IMR-90 (cell line): ENCODE data around the gene FAM193B. TPM values are rescaled to one million over a fixed set of nuclear protein-coding genes. Genes with fewer than 3 reads are reported as not detected.
A peak's percentile ranks its signal among the peaks of the same experiment; 100 is the strongest.

Experiments used
- ATAC-seq: fragments of 200-7000 bp; cut with Tn5 transposase; 2 replicates; pipeline ENCODE4 v1.9.1; 2020; ENCODE audit warnings: low read depth, mild to moderate bottlenecking, moderate library complexity
- BruUV-seq: library from RNA; stranded (reverse); fragments of 400-500 nt; replicated peaks from 2 replicates; lab custom pipeline; 2021; lab: Mats Ljungman, UMichigan
- CTCF ChIA-PET: fragments of 300-600 bp; formaldehyde crosslinking; extraction: SDS; loops from one replicate; lab custom pipeline; 2021; ENCODE audit warnings: antibody characterized with exemption; lab: Yijun Ruan, JAX
- POLR2A ChIA-PET: fragments of 300-600 bp; sonication (Branson Sonifier 250); formaldehyde crosslinking; loops from one replicate; lab custom pipeline; 2022; ENCODE audit warnings: antibody characterized with exemption; ENCODE audit not compliant: unreplicated experiment; lab: Charles Lee
- DNase-seq: peaks from one replicate; pipeline ENCODE4 v3.0.0; 2013
- H2AFZ ChIP-seq: replicated peaks from 2 replicates; pipeline ENCODE3; 2013; ENCODE audit warnings: low read length, mild to moderate bottlenecking; ENCODE audit not compliant: poor library complexity
- H2AK5ac ChIP-seq: 2 replicates; pipeline ENCODE4 v1.6.1; 2013; ENCODE audit warnings: low read depth, low read length, inconsistent platforms
- H2AK9ac ChIP-seq: replicated peaks from 2 replicates; pipeline ENCODE3; 2013; ENCODE audit warnings: mild to moderate bottlenecking, low read depth, low read length, moderate library complexity; ENCODE audit not compliant: poor library complexity
- H2BK120ac ChIP-seq: 2 replicates; pipeline ENCODE4 v1.6.1; 2013; ENCODE audit warnings: low read depth, low read length, inconsistent platforms
- H2BK15ac ChIP-seq: 3 replicates; pipeline ENCODE4 v1.6.1; 2013; ENCODE audit warnings: low read depth, low read length, inconsistent platforms
- H2BK20ac ChIP-seq: 2 replicates; pipeline ENCODE4 v1.6.1; 2013; ENCODE audit warnings: low read depth, mild to moderate bottlenecking, inconsistent platforms, low read length, moderate library complexity
- H2BK5ac ChIP-seq: 2 replicates; pipeline ENCODE4 v1.6.1; 2013; ENCODE audit warnings: mild to moderate bottlenecking, low read depth, low read length, inconsistent platforms; ENCODE audit not compliant: poor library complexity, severe bottlenecking
- H3K14ac ChIP-seq: replicated peaks from 2 replicates; pipeline ENCODE4 v1.6.1; 2013; ENCODE audit warnings: low read depth, low read length, inconsistent platforms
- H3K18ac ChIP-seq: 2 replicates; pipeline ENCODE4 v1.6.1; 2013; ENCODE audit warnings: low read depth, low read length, control low read depth
- H3K23ac ChIP-seq: 2 replicates; pipeline ENCODE4 v1.6.1; 2013; ENCODE audit warnings: low read depth, low read length, inconsistent platforms
- H3K27ac ChIP-seq: 2 replicates; pipeline ENCODE4 v1.5.1; 2013; ENCODE audit warnings: mild to moderate bottlenecking, control low read depth, low read length; ENCODE audit not compliant: insufficient read depth
- H3K27me3 ChIP-seq: 2 replicates; pipeline ENCODE4 v1.6.1; 2013; ENCODE audit warnings: low read length; ENCODE audit not compliant: control insufficient read depth, insufficient read depth
- H3K36me3 ChIP-seq: 2 replicates; pipeline ENCODE4 v1.6.1; 2013; ENCODE audit warnings: low read length, mixed read lengths; ENCODE audit not compliant: control insufficient read depth, insufficient read depth
- H3K4ac ChIP-seq: 2 replicates; pipeline ENCODE4 v1.6.1; 2013; ENCODE audit warnings: low read depth, low read length, inconsistent platforms
- H3K4me1 ChIP-seq: 2 replicates; pipeline ENCODE4 v1.6.1; 2013; ENCODE audit warnings: low read length, mixed read lengths; ENCODE audit not compliant: control insufficient read depth, insufficient read depth
- H3K4me2 ChIP-seq: 2 replicates; pipeline ENCODE4 v1.6.1; 2013; ENCODE audit warnings: low read depth, mild to moderate bottlenecking, control low read depth, low read length, moderate library complexity
- H3K4me3 ChIP-seq: 2 replicates; pipeline ENCODE4 v1.5.1; 2013; ENCODE audit warnings: low read depth, mild to moderate bottlenecking, control low read depth, low read length, moderate library complexity; ENCODE audit not compliant: insufficient read depth
- H3K56ac ChIP-seq: 2 replicates; pipeline ENCODE4 v1.6.1; 2013; ENCODE audit warnings: low read length, inconsistent platforms; ENCODE audit not compliant: insufficient read depth; ENCODE audit errors: extremely low read depth
- H3K79me1 ChIP-seq, 2 experiments: 2 replicates each; pipeline ENCODE4 v1.6.1; 2013; ENCODE audit warnings: low read length in 2 of 2, inconsistent platforms in 1 of 2, low read depth in 1 of 2
- H3K9ac ChIP-seq: 2 replicates; pipeline ENCODE4 v1.6.1; 2013; ENCODE audit warnings: low read depth, low read length, control low read depth
- H3K9me1 ChIP-seq: 2 replicates; pipeline ENCODE4 v1.6.1; 2013; ENCODE audit warnings: low read length, inconsistent platforms; ENCODE audit not compliant: insufficient read depth
- H3K9me3 ChIP-seq: 2 replicates; pipeline ENCODE4 v1.6.1; 2013; ENCODE audit warnings: low read length; ENCODE audit not compliant: control insufficient read depth, insufficient read depth
- H4K20me1 ChIP-seq: 2 replicates; pipeline ENCODE4 v1.6.1; 2013; ENCODE audit warnings: low read length, inconsistent platforms; ENCODE audit not compliant: insufficient read depth
- H4K5ac ChIP-seq: 2 replicates; pipeline ENCODE4 v1.6.1; 2013; ENCODE audit warnings: mild to moderate bottlenecking, low read depth, low read length, control low read depth
- H4K8ac ChIP-seq, 2 experiments: 2 replicates each; pipeline ENCODE4 v1.6.1; 2013; ENCODE audit warnings: low read depth in 2 of 2, low read length in 2 of 2, control low read depth in 1 of 2, inconsistent platforms in 1 of 2
- H4K91ac ChIP-seq: 2 replicates; pipeline ENCODE4 v1.6.1; 2013; ENCODE audit warnings: low read depth, low read length, inconsistent platforms; ENCODE audit not compliant: insufficient read depth
- CEBPB ChIP-seq: IDR thresholded peaks from 2 replicates; pipeline ENCODE4 v1.6.1; 2012; ENCODE audit warnings: low read depth, low read length, improper control_type of control experiment
- MAFK ChIP-seq: IDR thresholded peaks from 2 replicates; pipeline ENCODE4 v1.6.1; 2012; ENCODE audit warnings: low read depth, low read length, improper control_type of control experiment
- WGBS, 2 experiments: methylation state at CpG; one replicate each; pipeline versions ENCODE4 v1.1.5 to v1.1.7; 2013; ENCODE audit warnings: missing lambda C conversion rate in 2 of 2; ENCODE audit not compliant: insufficient read length in 1 of 2; ENCODE audit errors: extremely low coverage in 2 of 2; 5-methylcytosine and 5-hydroxymethylcytosine counted together
- dilution Hi-C: fragments of 300-500 bp; cut with HindIII; formaldehyde crosslinking; loops from one replicate; pipeline ENCODE4 v1.14.3; 2018; ENCODE audit warnings: low sequenced_read_pairs; ENCODE audit not compliant: unreplicated experiment
- in situ Hi-C: fragments of 300-500 bp; cut with MboI; formaldehyde crosslinking; loops from 3 replicates; pipeline ENCODE4 v1.14.3; 2019; ENCODE audit warnings: low sequenced_read_pairs, inconsistent platforms, mixed read lengths
- intact Hi-C: fragments of 100-400 bp; cut with micrococcal nuclease; formaldehyde crosslinking; loops from 2 replicates; pipeline ENCODE4 v1.10.0; 2022
- polyA plus RNA-seq, 3 experiments: library from polyadenylated mRNA; depleted of rRNA; stranded (reverse); fragments of >200 nt; gene quantifications; 2 replicates each; pipeline ENCODE4 v1.2.3, GENCODE V29; 2012; ENCODE audit warnings: low replicate concordance in 1 of 3
- total RNA-seq: library from RNA; depleted of rRNA; stranded (reverse); fragments of >200 nt; gene quantifications from 2 replicates; pipeline ENCODE4 v1.2.3, GENCODE V29; 2012

The FAM193B gene
- total and polyA plus RNA-seq, 2 of the 4 experiments (the other 2 are of a cell fraction), result 9.5 to 52.2 TPM

DNA sequence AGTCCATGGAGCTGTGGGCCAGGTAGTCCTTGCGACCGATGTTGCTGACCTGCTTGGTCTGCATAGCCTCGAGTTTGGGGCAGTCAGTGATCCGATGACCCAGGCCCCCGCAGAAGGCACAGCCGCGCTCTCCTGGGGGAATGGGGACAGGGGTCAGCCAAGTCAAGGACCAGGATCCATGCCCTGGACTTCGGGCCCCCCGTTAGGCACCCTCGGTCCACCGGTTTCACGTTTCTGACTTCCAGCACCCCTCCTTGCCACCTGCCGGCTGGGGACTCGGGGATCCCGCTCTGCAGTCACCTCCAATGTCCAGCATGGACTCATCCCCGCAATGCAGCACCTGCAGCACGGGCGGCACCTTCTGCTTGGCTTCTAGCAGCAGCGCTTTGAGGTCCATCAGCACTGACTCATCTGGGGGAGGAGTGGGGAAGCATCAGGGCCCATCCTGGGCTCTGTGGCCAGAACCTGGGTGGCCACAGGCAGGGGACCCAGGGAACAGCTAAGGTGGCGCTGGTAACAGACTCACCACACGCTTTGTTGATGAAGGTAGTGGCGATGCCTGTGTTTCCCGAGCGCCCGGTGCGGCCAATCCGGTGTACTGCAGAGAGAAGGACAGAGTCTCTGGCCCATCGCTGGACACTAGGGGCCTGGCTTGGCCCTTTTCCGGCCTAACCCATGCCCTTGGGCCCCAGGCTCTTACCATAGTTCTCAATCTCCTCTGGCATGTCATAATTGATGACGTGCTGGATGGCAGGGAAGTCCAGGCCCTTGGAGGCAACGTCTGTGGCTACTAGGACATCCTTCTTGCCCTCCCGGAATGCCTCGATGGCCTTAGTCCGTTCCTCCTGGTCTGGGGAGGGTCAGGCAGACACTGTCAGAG is 42.3 kb downstream of the FAM193B start:
- ChIA-PET CTCF (no interaction called here), POLR2A (no interaction called here)
- H3K9ac ChIP-seq, result no peak overlapping the region
- dilution Hi-C loops (no loop called here), in situ Hi-C loops (no loop called here), intact Hi-C loops (no loop called here)
- TF ChIP-seq MAFK, result no peak
- TF ChIP-seq CEBPB, result no peak
- TSS peak; percentile 78 for BruUV-seq
- H3K4me3 ChIP-seq, result no peak overlapping the region
- no peak overlapping the region for H2BK120ac ChIP-seq
- WGBS, 2 experiments, result 97% methylated on average over 21 of the region's 34 CpGs; no CpG with 5 or more reads in 1 of the 2 experiments
- peaks cover 59% of the 10 kb centered on the region for H3K36me3 ChIP-seq
- H2AK5ac ChIP-seq, result no peak overlapping the region
- H3K56ac ChIP-seq, result no peak overlapping the region
- no peak for ATAC-seq
- H3K4me1 ChIP-seq, result peaks cover 7% of the 10 kb centered on the region
- no peak overlapping the region for H2BK15ac ChIP-seq
- H3K27me3 ChIP-seq, result no peaks in the 10 kb centered on the region
- no peak overlapping the region for H2BK20ac ChIP-seq
- H2AFZ ChIP-seq, result no peak overlapping the region
- no peak overlapping the region for H3K4ac ChIP-seq
- DNase-seq, result no peak
- no peak overlapping the region for H3K14ac ChIP-seq
- no peak overlapping the region for H3K23ac ChIP-seq
- H3K4me2 ChIP-seq, result no peak overlapping the region
- no peak overlapping the region for H4K8ac ChIP-seq
- H3K9me3 ChIP-seq, result no peaks in the 10 kb centered on the region
- no peak overlapping the region for H4K5ac ChIP-seq
- no peaks in the 10 kb centered on the region; the same call in 1 of the 2 replicates for H4K20me1 ChIP-seq
- H3K27ac ChIP-seq, result no peak overlapping the region
- peaks cover 24 to 30% of the 10 kb centered on the region in 2 experiments; a peak in 3 of 4 replicates for H3K79me1 ChIP-seq
- no peak overlapping the region for H2BK5ac ChIP-seq
- H4K91ac ChIP-seq, result no peak overlapping the region
- no peak overlapping the region for H3K18ac ChIP-seq
- H3K9me1 ChIP-seq, result no peaks in the 10 kb centered on the region
- H2AK9ac ChIP-seq, result peak overlapping the region; percentile 50
